Osteocyte (in vitro differentiated cells): ENCODE results near the gene LEMD1. TPM values are rescaled to one million over a fixed set of nuclear protein-coding genes. Genes with fewer than 3 reads are reported as not detected.
A peak's percentile ranks its signal among the peaks of the same experiment; 100 is the strongest.
"Not testable (repeated sequence)": the region's sequence is repeated elsewhere in the genome, so short reads cannot be mapped to it uniquely, and the experiment has no call there.

Experiments
- DNase-seq: peaks from one replicate; pipeline ENCODE4 v3.0.0; 2021; ENCODE audit warnings: mixed read lengths; ENCODE audit not compliant: unreplicated experiment; ENCODE audit errors: extremely low spot score
- H3K27ac Mint-ChIP-seq: one replicate; pipeline ENCODE4 v1.8.0; 2021; ENCODE audit warnings: mild to moderate bottlenecking, mixed read lengths; ENCODE audit not compliant: unreplicated experiment
- H3K27me3 Mint-ChIP-seq: one replicate; pipeline ENCODE4 v1.8.0; 2021; ENCODE audit warnings: mixed read lengths; ENCODE audit not compliant: unreplicated experiment
- H3K36me3 Mint-ChIP-seq: one replicate; pipeline ENCODE4 v1.8.0; 2021; ENCODE audit warnings: mixed read lengths; ENCODE audit not compliant: unreplicated experiment
- H3K4me1 Mint-ChIP-seq: one replicate; pipeline ENCODE4 v1.8.0; 2021; ENCODE audit warnings: mixed read lengths; ENCODE audit not compliant: unreplicated experiment
- H3K4me3 Mint-ChIP-seq: one replicate; pipeline ENCODE4 v1.8.0; 2021; ENCODE audit warnings: mild to moderate bottlenecking, moderate library complexity, mixed read lengths; ENCODE audit not compliant: unreplicated experiment
- H3K9me3 Mint-ChIP-seq: one replicate; pipeline ENCODE4 v1.8.0; 2021; ENCODE audit warnings: mixed read lengths; ENCODE audit not compliant: unreplicated experiment
- CTCF ChIP-seq: fragments of 200-600 bp; sonication (generic); IDR thresholded peaks from 2 replicates; pipeline ENCODE4 v1.5.0; 2021; ENCODE audit warnings: antibody characterized with exemption, mild to moderate bottlenecking, moderate library complexity
- total RNA-seq: library from RNA; stranded (reverse); gene quantifications from 2 replicates; pipeline ENCODE4 v1.2.1, GENCODE V29; 2021

The LEMD1 gene
- total RNA-seq, 1 donor from 2014 or later, result not detected

- Mint-ChIP-seq H3K36me3 (no peaks in the 10 kb centered on the region), H3K4me3 (no peak overlapping the region), H3K9me3 (no peaks in the 10 kb centered on the region), H3K27me3 (peaks cover 63% of the 10 kb centered on the region), H3K27ac (no peak overlapping the region), H3K4me1 (peaks cover 13% of the 10 kb centered on the region)
- TF ChIP-seq CTCF, result no peak
- DNase-seq, result no peak
Measured at GRCh38 chr1:205434738-205435137, 12.9 kb upstream of the LEMD1 start.

GRCh38 chr1:205432692-205433091 is 10.8 kb upstream of the LEMD1 start:
- not testable (repeated sequence) for H3K36me3 Mint-ChIP-seq

GRCh38 chr1:205432116-205432515 is 10.3 kb upstream of the LEMD1 start:
- Mint-ChIP-seq H3K27ac (no peak overlapping the region), H3K27me3 (peaks cover 74% of the 10 kb centered on the region), H3K4me1 (peaks cover 9% of the 10 kb centered on the region), H3K4me3 (no peak overlapping the region), H3K36me3 (no peaks in the 10 kb centered on the region), H3K9me3 (no peaks in the 10 kb centered on the region)
- no peak for DNase-seq
- TF ChIP-seq CTCF, result no peak

More at GRCh38 chr1:205432692-205433091, 10.8 kb upstream of the LEMD1 start:
- peaks cover 73% of the 10 kb centered on the region for H3K27me3 Mint-ChIP-seq
- not testable (repeated sequence) for H3K27ac Mint-ChIP-seq, DNase-seq, H3K4me3 Mint-ChIP-seq, H3K4me1 Mint-ChIP-seq, H3K9me3 Mint-ChIP-seq

GRCh38 chr1:205430696-205431305 is 8.9 kb upstream of the LEMD1 start:
- no peaks in the 10 kb centered on the region for H3K9me3 Mint-ChIP-seq
- no peak for DNase-seq
- TF ChIP-seq CTCF, result peak; percentile 74
- H3K4me3 Mint-ChIP-seq, result peak overlapping the region; percentile 74
- no peaks in the 10 kb centered on the region for H3K36me3 Mint-ChIP-seq
- peaks cover 9% of the 10 kb centered on the region for H3K4me1 Mint-ChIP-seq
- peaks cover 74% of the 10 kb centered on the region for H3K27me3 Mint-ChIP-seq
- H3K27ac Mint-ChIP-seq, result no peak overlapping the region

DNA sequence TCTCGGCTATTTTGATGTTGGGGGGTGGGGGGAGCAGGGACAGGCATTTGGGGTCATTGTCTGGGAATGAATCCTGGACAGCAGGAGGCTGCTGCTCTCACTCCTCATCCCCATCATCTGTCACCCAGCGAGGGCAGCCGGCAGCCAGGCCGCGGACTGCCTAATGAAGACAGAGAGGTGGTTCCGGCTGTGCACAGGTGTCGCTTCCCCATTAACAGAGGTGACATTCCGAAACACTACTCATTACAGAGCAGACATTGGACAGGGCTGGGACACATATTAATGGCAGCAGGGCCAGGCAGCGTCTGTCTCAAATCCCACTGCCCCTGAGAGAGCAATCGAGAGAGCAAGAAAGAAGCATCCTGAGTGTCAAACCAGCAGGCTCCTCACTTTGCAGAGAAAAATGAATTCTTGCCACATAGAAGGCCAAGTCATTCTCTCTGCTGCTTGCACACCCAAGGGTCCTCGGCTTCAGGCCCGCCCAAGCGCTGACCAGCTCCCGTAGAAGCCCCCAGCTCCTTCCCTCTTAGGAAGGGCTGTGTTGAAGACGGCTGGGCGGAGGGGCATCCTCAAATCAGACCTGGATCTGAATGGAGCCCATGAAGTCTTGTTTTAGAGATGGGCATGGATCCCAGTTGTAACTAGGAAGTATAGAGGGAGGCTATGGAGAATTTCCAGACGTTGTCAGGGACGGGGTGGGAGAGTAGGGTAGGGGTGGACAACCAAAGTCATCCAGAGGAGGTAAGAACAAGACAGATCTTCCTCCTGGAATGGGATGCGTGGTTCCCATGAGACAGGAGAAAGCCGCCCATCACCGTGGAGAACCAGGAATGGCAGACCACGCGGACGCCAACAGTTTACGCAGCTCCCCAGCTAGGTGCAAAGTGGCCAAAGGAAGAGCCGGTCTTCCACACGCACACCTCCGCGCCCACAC is 8.2 kb upstream of the LEMD1 start:
- Mint-ChIP-seq H3K27me3 (peaks cover 73% of the 10 kb centered on the region), H3K9me3 (no peaks in the 10 kb centered on the region), H3K36me3 (no peaks in the 10 kb centered on the region), H3K4me3 (peak overlapping the region; percentile 74), H3K4me1 (peaks cover 9% of the 10 kb centered on the region), H3K27ac (no peak overlapping the region)
- TF ChIP-seq CTCF, result no peak
- DNase-seq, result no peak
